Ectodermal cell (in vitro differentiated cells): Measurements from ENCODE around the gene CNTLN.
"Not testable (repeated sequence)": the region's sequence is repeated elsewhere in the genome, so short reads cannot be mapped to it uniquely, and the experiment has no call there.

ENCODE experiments used
- H3K27ac ChIP-seq: 2 replicates; pipeline ENCODE4 v1.7.0; 2013; ENCODE audit warnings: mild to moderate bottlenecking, low read depth, low read length; ENCODE audit not compliant: insufficient read depth, poor library complexity, severe bottlenecking
- H3K27me3 ChIP-seq: 2 replicates; pipeline ENCODE4 v1.7.0; 2013; ENCODE audit warnings: mild to moderate bottlenecking, low read length; ENCODE audit not compliant: insufficient read depth, control insufficient read depth, poor library complexity, severe bottlenecking
- H3K36me3 ChIP-seq: one replicate; pipeline ENCODE4 v1.7.0; 2013; ENCODE audit warnings: low read length; ENCODE audit not compliant: control insufficient read depth, insufficient read depth
- H3K4me1 ChIP-seq: one replicate; pipeline ENCODE4 v1.7.0; 2013; ENCODE audit warnings: low read length; ENCODE audit not compliant: control insufficient read depth, insufficient read depth
- H3K4me3 ChIP-seq: 2 replicates; pipeline ENCODE4 v1.7.0; 2013; ENCODE audit warnings: low read depth, low read length, control low read depth; ENCODE audit not compliant: insufficient read depth
- H3K9me3 ChIP-seq: 2 replicates; pipeline ENCODE4 v1.7.0; 2013; ENCODE audit warnings: mild to moderate bottlenecking, low read length, moderate library complexity; ENCODE audit not compliant: control insufficient read depth
- WGBS, 2 experiments: methylation state at CpG; one replicate each; pipeline ENCODE4 v1.1.7; 2013; ENCODE audit warnings: missing lambda C conversion rate in 2 of 2; 5-methylcytosine and 5-hydroxymethylcytosine counted together

Gene CNTLN

GRCh38 chr9:17229945-17230560, 95.2 kb downstream of the CNTLN start:
- H3K36me3 ChIP-seq = no peaks in the 10 kb centered on the region
- no peaks in the 10 kb centered on the region for H3K4me1 ChIP-seq
- H3K27ac ChIP-seq = no peak overlapping the region
- H3K9me3 ChIP-seq = no peaks in the 10 kb centered on the region
- H3K27me3 ChIP-seq = no peaks in the 10 kb centered on the region
- 91 to 92% methylated on average over 3 to 4 of the region's 4 CpGs for WGBS, 2 experiments
- H3K4me3 ChIP-seq = no peak overlapping the region

GRCh38 chr9:17230646-17231045, 95.8 kb downstream of the CNTLN start:
- no peaks in the 10 kb centered on the region for H3K4me1 ChIP-seq
- no peaks in the 10 kb centered on the region for H3K9me3 ChIP-seq
- 88 to 93% methylated on average over 1 of the region's 1 CpG for WGBS, 2 experiments

GRCh38 chr9:17236147-17236546, 101.3 kb downstream of the CNTLN start:
- H3K4me1 ChIP-seq = no peaks in the 10 kb centered on the region
- 95 to 97% methylated on average over 2 of the region's 2 CpGs for WGBS, 2 experiments
- H3K4me3 ChIP-seq = no peak overlapping the region
- no peak overlapping the region for H3K27ac ChIP-seq
- no peaks in the 10 kb centered on the region for H3K27me3 ChIP-seq
- H3K36me3 ChIP-seq = no peaks in the 10 kb centered on the region
- H3K9me3 ChIP-seq = no peaks in the 10 kb centered on the region

More at GRCh38 chr9:17230646-17231045, 95.8 kb downstream of the CNTLN start:
- Histone ChIP-seq H3K4me3 (no peak overlapping the region), H3K36me3 (no peaks in the 10 kb centered on the region), H3K27me3 (no peaks in the 10 kb centered on the region), H3K27ac (no peak overlapping the region)

GRCh38 chr9:17246770-17247169, 111.9 kb downstream of the CNTLN start:
- Histone ChIP-seq H3K4me1 (no peaks in the 10 kb centered on the region), H3K27ac (no peak overlapping the region), H3K27me3 (no peaks in the 10 kb centered on the region), H3K9me3 (no peaks in the 10 kb centered on the region), H3K36me3 (no peaks in the 10 kb centered on the region), H3K4me3 (no peak overlapping the region)
- WGBS, 2 experiments = 89 to 94% methylated on average over 5 of the region's 5 CpGs

GRCh38 chr9:17251100-17251499, 116.3 kb downstream of the CNTLN start:
- no peaks in the 10 kb centered on the region for H3K9me3 ChIP-seq
- no peaks in the 10 kb centered on the region for H3K27me3 ChIP-seq
- H3K36me3 ChIP-seq = no peaks in the 10 kb centered on the region
- no peak overlapping the region for H3K27ac ChIP-seq
- no peak overlapping the region for H3K4me3 ChIP-seq
- H3K4me1 ChIP-seq = no peaks in the 10 kb centered on the region

- not testable (repeated sequence) for H3K4me3 ChIP-seq, H3K4me1 ChIP-seq, H3K27me3 ChIP-seq, H3K27ac ChIP-seq, H3K36me3 ChIP-seq, H3K9me3 ChIP-seq
- 57 to 60% methylated on average over 19 of the region's 19 CpGs for WGBS, 2 experiments
Observed at GRCh38 chr9:17268531-17269188, 133.8 kb downstream of the CNTLN start.

GRCh38 chr9:17269799-17270198, 135.0 kb downstream of the CNTLN start:
- Histone ChIP-seq H3K4me1 (no peaks in the 10 kb centered on the region), H3K36me3 (no peaks in the 10 kb centered on the region), H3K4me3 (no peak overlapping the region), H3K27me3 (no peaks in the 10 kb centered on the region), H3K27ac (no peak overlapping the region), H3K9me3 (no peaks in the 10 kb centered on the region)

- H3K4me3 ChIP-seq = no peak overlapping the region
- H3K27ac ChIP-seq = no peak overlapping the region
- H3K36me3 ChIP-seq = no peaks in the 10 kb centered on the region
- no peaks in the 10 kb centered on the region for H3K27me3 ChIP-seq
- no peaks in the 10 kb centered on the region for H3K4me1 ChIP-seq
- no peaks in the 10 kb centered on the region for H3K9me3 ChIP-seq
Observed at GRCh38 chr9:17272536-17272935, 137.7 kb downstream of the CNTLN start.

- H3K9me3 ChIP-seq = no peaks in the 10 kb centered on the region
- H3K27me3 ChIP-seq = no peaks in the 10 kb centered on the region
- H3K4me3 ChIP-seq = no peak overlapping the region
- no peaks in the 10 kb centered on the region for H3K4me1 ChIP-seq
- 94 to 95% methylated on average over 4 of the region's 4 CpGs for WGBS, 2 experiments
- H3K36me3 ChIP-seq = no peaks in the 10 kb centered on the region
- H3K27ac ChIP-seq = no peak overlapping the region
Observed at GRCh38 chr9:17280350-17281012, 145.6 kb downstream of the CNTLN start.

GRCh38 chr9:17290673-17291072, 155.8 kb downstream of the CNTLN start:
- not testable (repeated sequence) for H3K9me3 ChIP-seq, H3K27me3 ChIP-seq, H3K27ac ChIP-seq, H3K36me3 ChIP-seq, H3K4me1 ChIP-seq, H3K4me3 ChIP-seq
- WGBS, 2 experiments = 90 to 99% methylated on average over 10 to 12 of the region's 22 CpGs
